T-helper 2 cell treated with Interferon-gamma antibody and Interleukin-4, amounts not matched to agents 100 ng/mL and 5 ng/mL, for 36 hours (primary cell): Measurements from ENCODE around the gene BFSP1. TPM values are rescaled to one million over a fixed set of nuclear protein-coding genes. Genes with fewer than 3 reads are reported as not detected.

Experiments
- intact Hi-C: fragments of 100-400 bp; cut with micrococcal nuclease; formaldehyde crosslinking; loops from one replicate; pipeline ENCODE4 v1.15.1; 2023
- total RNA-seq: library from RNA; stranded (reverse); gene quantifications from 2 replicates; pipeline ENCODE4 v1.2.3, GENCODE V29; 2022

Gene BFSP1
- total RNA-seq, 1 donor from 2014 or later: 3.7 TPM

GRCh38 chr20:17524560-17524959 is 6.6 kb downstream of the BFSP1 start:
- intact Hi-C loops: no loop called here

- intact Hi-C loops: no loop called here
Measured at GRCh38 chr20:17523326-17523725, 7.9 kb downstream of the BFSP1 start.

GRCh38 chr20:17522528-17522927 is 8.7 kb downstream of the BFSP1 start:
- intact Hi-C loops: no loop called here

- intact Hi-C loops: no loop called here
Measured at GRCh38 chr20:17520583-17520982, 10.6 kb downstream of the BFSP1 start.

- intact Hi-C loops: no loop called here
Measured at GRCh38 chr20:17519606-17520285, 11.4 kb downstream of the BFSP1 start.

GRCh38 chr20:17518339-17519052 is 12.7 kb downstream of the BFSP1 start:
- intact Hi-C loops: no loop called here

- intact Hi-C loops: no loop called here
Measured at GRCh38 chr20:17515053-17515452, 16.1 kb downstream of the BFSP1 start.

GRCh38 chr20:17513939-17514338 is 17.2 kb downstream of the BFSP1 start:
- intact Hi-C loops: no loop called here

GRCh38 chr20:17511401-17511800 is 19.8 kb downstream of the BFSP1 start:
- intact Hi-C loops: no loop called here

GRCh38 chr20:17510548-17510947 is 20.6 kb downstream of the BFSP1 start:
- intact Hi-C loops: no loop called here

- intact Hi-C loops: no loop called here
Measured at GRCh38 chr20:17508756-17509155, 22.4 kb downstream of the BFSP1 start.

- intact Hi-C loops: no loop called here
Measured at GRCh38 chr20:17507531-17507930, 23.6 kb downstream of the BFSP1 start.

GRCh38 chr20:17507032-17507431 is 24.1 kb downstream of the BFSP1 start:
- intact Hi-C loops: no loop called here

- intact Hi-C loops: loop anchor here (1.0 to 2.0 kb wide), 13 partner anchors 24 to 1001 kb away; partner anchors contain the start of genes DSTN, DZANK1, KAT14 and MGME1
Measured at GRCh38 chr20:17505636-17506517, 25.3 kb downstream of the BFSP1 start.

- intact Hi-C loops: loop anchor here (1.0 to 2.0 kb wide), 13 partner anchors 25 to 1002 kb away; partner anchors contain the start of genes DSTN, DZANK1, KAT14 and MGME1
Measured at GRCh38 chr20:17504898-17505635, 26.1 kb downstream of the BFSP1 start.

GRCh38 chr20:17504066-17504897 is 26.9 kb downstream of the BFSP1 start:
- intact Hi-C loops: loop anchor here (2.0 kb wide), 2 partner anchors 633 to 963 kb away; partner anchors contain the start of genes DZANK1, KAT14, PET117 and POLR3F

- intact Hi-C loops: loop anchor here (2.0 kb wide), 2 partner anchors 633 to 963 kb away; partner anchors contain the start of genes DZANK1, KAT14, PET117 and POLR3F
Measured at GRCh38 chr20:17503301-17504065, 27.7 kb downstream of the BFSP1 start.

GRCh38 chr20:17502105-17502504 is 29.1 kb downstream of the BFSP1 start:
- intact Hi-C loops: no loop called here

- intact Hi-C loops: no loop called here
Measured at GRCh38 chr20:17501701-17502100, 29.5 kb downstream of the BFSP1 start.
